ENCODE data around the gene KPRP.

Gene KPRP

GRCh38 chr1:152737997-152738396 lies 19.8 kb upstream of the KPRP start:
- TF ChIP-seq SIN3A (IDR thresholded peaks at IDR 0.05; ENCODE audit: borderline replicate concordance, insufficient read depth, low read length) (no peak), FOXP2 (optimal IDR thresholded peaks at IDR 0.05; ENCODE audit: borderline replicate concordance, extremely low read depth, extremely low read length, insufficient read depth) (no peak), POLR2AphosphoS5 (IDR thresholded peaks at IDR 0.05; ENCODE audit: low read depth, low read length) (no peak), REST (IDR thresholded peaks at IDR 0.05; ENCODE audit: insufficient read depth in 1 of 2, low read depth in 2 of 2, low read length in 2 of 2) (no peak)

GRCh38 chr1:152739841-152740240 lies 18.0 kb upstream of the KPRP start:
- TF ChIP-seq TAF1 (IDR thresholded peaks at IDR 0.05; ENCODE audit: borderline replicate concordance, insufficient read depth, low read length), result no peak
- TF ChIP-seq SIN3A (IDR thresholded peaks at IDR 0.05; ENCODE audit: borderline replicate concordance, insufficient read depth, low read length), result no peak
- TF ChIP-seq FOXP2 (optimal IDR thresholded peaks at IDR 0.05; ENCODE audit: borderline replicate concordance, extremely low read depth, extremely low read length, insufficient read depth), result no peak
- no peak for TF ChIP-seq POLR2AphosphoS5 (IDR thresholded peaks at IDR 0.05; ENCODE audit: low read depth, low read length)
- TF ChIP-seq REST (IDR thresholded peaks at IDR 0.05; ENCODE audit: insufficient read depth in 1 of 2, low read depth in 2 of 2, low read length in 2 of 2), result no peak

GRCh38 chr1:152741656-152742055 lies 16.2 kb upstream of the KPRP start:
- TF ChIP-seq REST (IDR thresholded peaks at IDR 0.05; ENCODE audit: insufficient read depth in 1 of 2, low read depth in 2 of 2, low read length in 2 of 2), result no peak
- no peak for TF ChIP-seq SIN3A (IDR thresholded peaks at IDR 0.05; ENCODE audit: borderline replicate concordance, insufficient read depth, low read length)
- TF ChIP-seq TAF1 (IDR thresholded peaks at IDR 0.05; ENCODE audit: borderline replicate concordance, insufficient read depth, low read length), result no peak
- no peak for TF ChIP-seq FOXP2 (optimal IDR thresholded peaks at IDR 0.05; ENCODE audit: borderline replicate concordance, extremely low read depth, extremely low read length, insufficient read depth)
- TF ChIP-seq POLR2AphosphoS5 (IDR thresholded peaks at IDR 0.05; ENCODE audit: low read depth, low read length), result no peak

- TF ChIP-seq SIN3A (IDR thresholded peaks at IDR 0.05; ENCODE audit: borderline replicate concordance, insufficient read depth, low read length) (no peak), REST (IDR thresholded peaks at IDR 0.05; ENCODE audit: insufficient read depth in 1 of 2, low read depth in 2 of 2, low read length in 2 of 2) (no peak), TAF1 (IDR thresholded peaks at IDR 0.05; ENCODE audit: borderline replicate concordance, insufficient read depth, low read length) (no peak), POLR2AphosphoS5 (IDR thresholded peaks at IDR 0.05; ENCODE audit: low read depth, low read length) (no peak), FOXP2 (optimal IDR thresholded peaks at IDR 0.05; ENCODE audit: borderline replicate concordance, extremely low read depth, extremely low read length, insufficient read depth) (no peak)
These were observed 14.3 kb upstream of the KPRP start for GRCh38 chr1:152743371-152744145.
